KMS-11 (cell line): Measurements from ENCODE around the gene RGS9.

Source experiments
- H2AFZ ChIP-seq: fragments of 200-600 bp; sonication (generic); 2 replicates; pipeline ENCODE4 v1.6.1; 2016; ENCODE audit warnings: antibody characterized with exemption, mixed run types, low read depth
- H3K27ac ChIP-seq: fragments of 200-600 bp; sonication (generic); 2 replicates; pipeline ENCODE4 v1.6.1; 2016; ENCODE audit warnings: mild to moderate bottlenecking, mixed run types
- H3K27me3 ChIP-seq: fragments of 200-600 bp; sonication (generic); 2 replicates; pipeline ENCODE4 v1.6.1; 2017; ENCODE audit warnings: mild to moderate bottlenecking, low read depth, mixed run types, moderate library complexity; ENCODE audit not compliant: insufficient read depth
- H3K36me3 ChIP-seq: fragments of 200-600 bp; sonication (generic); 2 replicates; pipeline ENCODE4 v1.6.1; 2017; ENCODE audit warnings: mild to moderate bottlenecking, mixed run types; ENCODE audit not compliant: insufficient read depth
- H3K4me1 ChIP-seq: fragments of 200-600 bp; sonication (generic); 2 replicates; pipeline ENCODE4 v1.6.1; 2016; ENCODE audit warnings: mild to moderate bottlenecking, low read depth, mixed run types; ENCODE audit not compliant: poor library complexity, severe bottlenecking
- H3K4me2 ChIP-seq: fragments of 200-600 bp; sonication (generic); 2 replicates; pipeline ENCODE4 v1.7.0; 2016; ENCODE audit warnings: mild to moderate bottlenecking, mixed run types
- H3K4me3 ChIP-seq: fragments of 200-600 bp; sonication (generic); IDR thresholded peaks from 2 replicates; pipeline ENCODE4 v1.6.1; 2017; ENCODE audit warnings: low read depth, low read length, mixed read lengths; ENCODE audit not compliant: insufficient read depth
- H3K79me2 ChIP-seq: fragments of 200-600 bp; sonication (generic); 2 replicates; pipeline ENCODE4 v1.6.1; 2016; ENCODE audit warnings: low read depth, mixed run types; ENCODE audit not compliant: insufficient read depth
- H3K9ac ChIP-seq: fragments of 200-600 bp; sonication (generic); 2 replicates; pipeline ENCODE4 v1.6.1; 2016; ENCODE audit warnings: mild to moderate bottlenecking, mixed run types
- H4K20me1 ChIP-seq: fragments of 200-600 bp; sonication (generic); 2 replicates; pipeline ENCODE4 v1.6.1; 2016; ENCODE audit warnings: mild to moderate bottlenecking, mixed run types; ENCODE audit not compliant: insufficient read depth
- TF ChIP-seq, protein P1 (sequence below): fragments of 200-600 bp; sonication (generic); conservative IDR thresholded peaks from 2 replicates; pipeline ENCODE4 v1.6.1; 2017; ENCODE audit warnings: low read depth, mild to moderate bottlenecking, antibody characterized with exemption, low read length, moderate library complexity, mixed read lengths

RGS9 gene

GRCh38 chr17:65167566-65167965 is 30.4 kb downstream of the RGS9 start:
- H3K9ac ChIP-seq = no peak overlapping the region
- H3K27me3 ChIP-seq = no peaks in the 10 kb centered on the region
- H3K4me2 ChIP-seq = no peak overlapping the region
- no peaks in the 10 kb centered on the region for H3K36me3 ChIP-seq
- H3K27ac ChIP-seq = no peak overlapping the region
- H3K79me2 ChIP-seq = no peaks in the 10 kb centered on the region
- no peak overlapping the region for H3K4me3 ChIP-seq
- no peak overlapping the region for H2AFZ ChIP-seq
- H4K20me1 ChIP-seq = no peaks in the 10 kb centered on the region
- TF ChIP-seq, protein P1, sequence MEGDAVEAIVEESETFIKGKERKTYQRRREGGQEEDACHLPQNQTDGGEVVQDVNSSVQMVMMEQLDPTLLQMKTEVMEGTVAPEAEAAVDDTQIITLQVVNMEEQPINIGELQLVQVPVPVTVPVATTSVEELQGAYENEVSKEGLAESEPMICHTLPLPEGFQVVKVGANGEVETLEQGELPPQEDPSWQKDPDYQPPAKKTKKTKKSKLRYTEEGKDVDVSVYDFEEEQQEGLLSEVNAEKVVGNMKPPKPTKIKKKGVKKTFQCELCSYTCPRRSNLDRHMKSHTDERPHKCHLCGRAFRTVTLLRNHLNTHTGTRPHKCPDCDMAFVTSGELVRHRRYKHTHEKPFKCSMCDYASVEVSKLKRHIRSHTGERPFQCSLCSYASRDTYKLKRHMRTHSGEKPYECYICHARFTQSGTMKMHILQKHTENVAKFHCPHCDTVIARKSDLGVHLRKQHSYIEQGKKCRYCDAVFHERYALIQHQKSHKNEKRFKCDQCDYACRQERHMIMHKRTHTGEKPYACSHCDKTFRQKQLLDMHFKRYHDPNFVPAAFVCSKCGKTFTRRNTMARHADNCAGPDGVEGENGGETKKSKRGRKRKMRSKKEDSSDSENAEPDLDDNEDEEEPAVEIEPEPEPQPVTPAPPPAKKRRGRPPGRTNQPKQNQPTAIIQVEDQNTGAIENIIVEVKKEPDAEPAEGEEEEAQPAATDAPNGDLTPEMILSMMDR = no peak
- H3K4me1 ChIP-seq = no peaks in the 10 kb centered on the region

GRCh38 chr17:65169691-65170090 is 32.5 kb downstream of the RGS9 start:
- Histone ChIP-seq H2AFZ (no peak overlapping the region), H3K4me3 (no peak overlapping the region), H3K27me3 (no peaks in the 10 kb centered on the region), H3K4me2 (no peak overlapping the region), H4K20me1 (no peaks in the 10 kb centered on the region), H3K27ac (no peak overlapping the region), H3K79me2 (no peaks in the 10 kb centered on the region), H3K4me1 (no peaks in the 10 kb centered on the region), H3K9ac (no peak overlapping the region), H3K36me3 (no peaks in the 10 kb centered on the region)
- TF ChIP-seq, protein P1 = no peak

GRCh38 chr17:65170839-65171238 is 33.7 kb downstream of the RGS9 start:
- H3K27me3 ChIP-seq = no peaks in the 10 kb centered on the region
- no peaks in the 10 kb centered on the region for H3K4me1 ChIP-seq
- H2AFZ ChIP-seq = no peak overlapping the region
- no peaks in the 10 kb centered on the region for H3K79me2 ChIP-seq
- H3K4me2 ChIP-seq = no peak overlapping the region
- no peaks in the 10 kb centered on the region for H3K36me3 ChIP-seq
- H3K4me3 ChIP-seq = no peak overlapping the region
- H3K27ac ChIP-seq = no peak overlapping the region
- TF ChIP-seq, protein P1 = no peak
- H4K20me1 ChIP-seq = no peaks in the 10 kb centered on the region
- H3K9ac ChIP-seq = no peak overlapping the region

- TF ChIP-seq, protein P1 = no peak
- H3K27ac ChIP-seq = no peak overlapping the region
- H2AFZ ChIP-seq = no peak overlapping the region
- H3K27me3 ChIP-seq = no peaks in the 10 kb centered on the region
- H3K79me2 ChIP-seq = no peaks in the 10 kb centered on the region
- H3K4me1 ChIP-seq = no peaks in the 10 kb centered on the region
- H3K4me3 ChIP-seq = no peak overlapping the region
- no peaks in the 10 kb centered on the region for H4K20me1 ChIP-seq
- H3K36me3 ChIP-seq = no peaks in the 10 kb centered on the region
- H3K9ac ChIP-seq = no peak overlapping the region
- H3K4me2 ChIP-seq = no peak overlapping the region
These were observed 34.6 kb downstream of the RGS9 start for GRCh38 chr17:65171752-65172151.
